CD14-positive monocyte (primary cell): ENCODE results near the gene RFXANK. TPM values are rescaled to one million over a fixed set of nuclear protein-coding genes. Genes with fewer than 3 reads are reported as not detected.
A peak's percentile ranks its signal among the peaks of the same experiment; 100 is the strongest.

Source experiments
- DNase-seq, 3 donors: peaks; one replicate each; pipeline ENCODE4 v3.0.0-alpha.2; 2011 to 2022
- H2AFZ ChIP-seq: 2 replicates; pipeline ENCODE4 v1.6.0; 2012; ENCODE audit warnings: mild to moderate bottlenecking, low read depth, low read length, inconsistent platforms; ENCODE audit not compliant: insufficient read depth, poor library complexity, severe bottlenecking
- H3K27ac ChIP-seq, 2 donors: 1 replicate in 1 of 2; 2 replicates in 1 of 2; pipeline ENCODE4 v1.5.1; 2012 to 2013; ENCODE audit warnings: low read length in 2 of 2, control low read depth in 1 of 2, inconsistent platforms in 1 of 2, low read depth in 1 of 2, mild to moderate bottlenecking in 1 of 2
- H3K27me3 ChIP-seq, 2 donors: one replicate each; pipeline versions ENCODE4 v1.6.0 to v1.6.1; 2011 to 2013; ENCODE audit warnings: low read length in 2 of 2; ENCODE audit not compliant: control insufficient read depth in 2 of 2, insufficient read depth in 2 of 2
- H3K36me3 ChIP-seq, 2 donors: replicated peaks in 1 of 2; 1 replicate in 1 of 2; 2 replicates in 1 of 2; pipeline versions ENCODE4 v1.5.1 to v1.6.1; 2012 to 2013; ENCODE audit warnings: low read length in 2 of 2, control low read depth in 1 of 2, inconsistent platforms in 1 of 2, mild to moderate bottlenecking in 1 of 2; ENCODE audit not compliant: insufficient read depth in 2 of 2, control insufficient read depth in 1 of 2
- H3K4me1 ChIP-seq, 2 donors: 1 replicate in 1 of 2; 2 replicates in 1 of 2; pipeline versions ENCODE4 v1.5.1 to v1.6.1; 2012 to 2013; ENCODE audit warnings: low read length in 2 of 2, control low read depth in 1 of 2, inconsistent platforms in 1 of 2, mild to moderate bottlenecking in 1 of 2, moderate library complexity in 1 of 2; ENCODE audit not compliant: insufficient read depth in 2 of 2, control insufficient read depth in 1 of 2
- H3K4me2 ChIP-seq: replicated peaks from 2 replicates; pipeline ENCODE3; 2012; ENCODE audit warnings: low read length, moderate library complexity, mild to moderate bottlenecking; ENCODE audit not compliant: poor library complexity, severe bottlenecking; ENCODE audit errors: extremely low read depth
- H3K4me3 ChIP-seq, 3 experiments: fragments of 200-600 bp in 1 of 3; sonication (generic) in 1 of 3; replicated peaks in 1 of 3; 1 replicate in 2 of 3; 2 replicates in 1 of 3; pipeline ENCODE4 v1.5.1; 2011 to 2013; ENCODE audit warnings: low read length in 3 of 3, mild to moderate bottlenecking in 3 of 3, control low read depth in 2 of 3, low read depth in 2 of 3, inconsistent platforms in 1 of 3, moderate library complexity in 1 of 3
- H3K79me2 ChIP-seq: 2 replicates; pipeline ENCODE4 v1.6.0; 2012; ENCODE audit warnings: mild to moderate bottlenecking, control low read depth, inconsistent platforms, low read length, moderate library complexity; ENCODE audit not compliant: insufficient read depth
- H3K9ac ChIP-seq: 2 replicates; pipeline ENCODE4 v1.6.0; 2017; ENCODE audit warnings: low read length, mild to moderate bottlenecking; ENCODE audit not compliant: insufficient read depth, poor library complexity, severe bottlenecking
- H3K9me3 ChIP-seq, 2 donors: replicated peaks in 1 of 2; 1 replicate in 1 of 2; 2 replicates in 1 of 2; pipeline versions ENCODE4 v1.5.1 to v1.6.1; 2012 to 2013; ENCODE audit warnings: low read length in 2 of 2, control low read depth in 1 of 2; ENCODE audit not compliant: control insufficient read depth in 1 of 2, insufficient read depth in 1 of 2
- H4K20me1 ChIP-seq: 2 replicates; pipeline ENCODE4 v1.6.0; 2012; ENCODE audit warnings: mild to moderate bottlenecking, low read length, control low read depth, moderate library complexity; ENCODE audit not compliant: insufficient read depth
- H3K27ac Mint-ChIP-seq, 7 donors: one replicate each; pipeline ENCODE4 v1.8.0; 2020; ENCODE audit warnings: mild to moderate bottlenecking in 7 of 7, mixed read lengths in 7 of 7, moderate library complexity in 6 of 7, inconsistent platforms in 2 of 7
- H3K27me3 Mint-ChIP-seq, 3 donors: one replicate each; pipeline ENCODE4 v1.8.0; 2021 to 2022; ENCODE audit warnings: low read depth in 3 of 3, mild to moderate bottlenecking in 3 of 3, mixed read lengths in 3 of 3, moderate library complexity in 3 of 3, inconsistent platforms in 1 of 3
- H3K36me3 Mint-ChIP-seq, 2 donors: one replicate each; pipeline ENCODE4 v1.8.0; 2020; ENCODE audit warnings: mixed read lengths in 2 of 2, inconsistent platforms in 1 of 2, mild to moderate bottlenecking in 1 of 2
- H3K4me1 Mint-ChIP-seq: one replicate; pipeline ENCODE4 v1.8.0; 2020; ENCODE audit warnings: mild to moderate bottlenecking, mixed read lengths
- H3K4me3 Mint-ChIP-seq, 2 donors: one replicate each; pipeline ENCODE4 v1.8.0; 2020; ENCODE audit warnings: mild to moderate bottlenecking in 2 of 2, mixed read lengths in 2 of 2, moderate library complexity in 1 of 2
- H3K9me3 Mint-ChIP-seq, 7 donors: one replicate each; pipeline ENCODE4 v1.8.0; 2020 to 2022; ENCODE audit warnings: mixed read lengths in 7 of 7, mild to moderate bottlenecking in 6 of 7, moderate library complexity in 6 of 7, inconsistent platforms in 2 of 7
- CTCF ChIP-seq: fragments of 200-600 bp; IDR thresholded peaks from one replicate; pipeline ENCODE4 v1.8.0; 2022; ENCODE audit warnings: antibody characterized with exemption, mild to moderate bottlenecking
- WGBS: methylation state at CpG from one replicate; pipeline ENCODE4 v1.1.5; 2013; ENCODE audit warnings: missing lambda C conversion rate; ENCODE audit not compliant: insufficient coverage; 5-methylcytosine and 5-hydroxymethylcytosine counted together
- intact Hi-C, 2 donors: fragments of 100-400 bp; cut with micrococcal nuclease; formaldehyde crosslinking; loops; one replicate each; pipeline versions ENCODE4 v1.15.0 to v1.15.1; 2023
- polyA plus RNA-seq, 3 donors: library from polyadenylated mRNA; depleted of rRNA in 1 of 3; unstranded in 2 of 3; stranded (reverse) in 1 of 3; fragments of 300-500 nt in 2 of 3; fragments of >200 nt in 1 of 3; fragmentation: Illumina TruSeq in 2 of 3; gene quantifications; 1 replicate in 2 of 3; 2 replicates in 1 of 3; pipeline ENCODE4 v1.2.3, GENCODE V29; 2012 to 2021

Gene RFXANK
- polyA plus RNA-seq, 3 donors = 62.2 to 98.2 (median 66.6) TPM

- Histone ChIP-seq H4K20me1 (peaks cover 34% of the 10 kb centered on the region), H3K27me3 (peaks cover 0 to 8% of the 10 kb centered on the region in 2 donors), H3K4me2 (peak within 1 kb of the TSS; percentile 56), H3K27ac (no peak within 1 kb of the TSS), H3K4me1 (peaks cover 10 to 16% of the 10 kb centered on the region in 2 donors), H3K9me3 (no peaks in the 10 kb centered on the region), H3K36me3 (no peaks in the 10 kb centered on the region), H2AFZ (no peak within 1 kb of the TSS), H3K4me3 (peak within 1 kb of the TSS in 1 of 3 experiments; percentile 53), H3K79me2 (no peaks in the 10 kb centered on the region), H3K9ac (no peak within 1 kb of the TSS)
- Mint-ChIP-seq H3K36me3 (peaks cover 6 to 16% of the 10 kb centered on the region in 2 donors), H3K4me3 (peak within 1 kb of the TSS; percentile 58 to 78), H3K27me3 (peaks cover 8 to 20% (median 12%) of the 10 kb centered on the region in 3 donors), H3K9me3 (peaks cover 0 to 3% (median 0%) of the 10 kb centered on the region in 7 donors), H3K27ac (peak within 1 kb of the TSS in 3 of 7 donors; percentile 38 to 62 (median 56)), H3K4me1 (peaks cover 24% of the 10 kb centered on the region)
- intact Hi-C loops = no loop called here
- WGBS = 20% methylated on average over 56 of the region's 56 CpGs
- DNase-seq = peak; percentile 39 to 61 (median 47)
- no peak for TF ChIP-seq CTCF
Observed at GRCh38 chr19:19170053-19170872, 21.8 kb upstream of the RFXANK start, which contains the start of gene MEF2B. MEF2B (minus strand) TSS chr19:19170263; CDS start chr19:19150735, 19,528 bp downstream.

GRCh38 chr19:19170873-19171672, 21.0 kb upstream of the RFXANK start:
- Histone ChIP-seq H4K20me1 (peaks cover 34% of the 10 kb centered on the region), H3K4me3 (no peak overlapping the region), H3K9me3 (no peaks in the 10 kb centered on the region), H3K9ac (no peak overlapping the region), H3K4me1 (peaks cover 10 to 16% of the 10 kb centered on the region in 2 donors), H3K4me2 (no peak overlapping the region), H3K79me2 (no peaks in the 10 kb centered on the region), H3K27ac (no peak overlapping the region), H3K36me3 (peaks cover 0 to 7% of the 10 kb centered on the region in 2 donors), H2AFZ (no peak overlapping the region), H3K27me3 (peaks cover 0 to 8% of the 10 kb centered on the region in 2 donors)
- H3K27ac Mint-ChIP-seq = peak overlapping the region in 3 of 7 donors; percentile 7 to 62 (median 56)
- peaks cover 24% of the 10 kb centered on the region for H3K4me1 Mint-ChIP-seq
- no peak for TF ChIP-seq CTCF
- H3K36me3 Mint-ChIP-seq = peaks cover 6 to 17% of the 10 kb centered on the region in 2 donors
- no peak for DNase-seq
- H3K9me3 Mint-ChIP-seq = peaks cover 0 to 4% (median 0%) of the 10 kb centered on the region in 7 donors
- H3K4me3 Mint-ChIP-seq = peak overlapping the region in 1 of 2 donors; percentile 78
- WGBS = 97% methylated on average over 5 of the region's 6 CpGs
- intact Hi-C loops = no loop called here
- H3K27me3 Mint-ChIP-seq = peaks cover 8 to 20% (median 12%) of the 10 kb centered on the region in 3 donors
